Upper lobe of left lung (tissue), 6 donors: ENCODE data around the gene TMEM81. TPM values are rescaled to one million over a fixed set of nuclear protein-coding genes. Genes with fewer than 3 reads are reported as not detected.

Source experiments
- ATAC-seq, 2 donors: fragments of 200-7000 bp; cut with Tn5 transposase; one replicate each; pipeline ENCODE4 v1.9.1; 2022; ENCODE audit warnings: mild to moderate bottlenecking in 2 of 2, moderate library complexity in 2 of 2; ENCODE audit not compliant: low FRiP score in 2 of 2
- DNase-seq, 2 donors: peaks; one replicate each; pipeline ENCODE4 v3.0.0-alpha.2; 2019 to 2020
- H3K27ac ChIP-seq, 4 donors: fragments of 200-600 bp; sonication (generic); one replicate each; pipeline ENCODE4 v1.5.1; 2016 to 2019
- H3K27me3 ChIP-seq, 4 donors: fragments of 200-600 bp; sonication (generic); one replicate each; pipeline ENCODE4 v1.5.1; 2017 to 2019
- H3K36me3 ChIP-seq, 4 donors: fragments of 200-600 bp; sonication (generic); one replicate each; pipeline ENCODE4 v1.5.1; 2016 to 2019
- H3K4me1 ChIP-seq, 4 donors: fragments of 200-600 bp; sonication (generic); one replicate each; pipeline ENCODE4 v1.5.1; 2018 to 2019
- H3K4me3 ChIP-seq, 4 donors: fragments of 200-600 bp; sonication (generic); one replicate each; pipeline ENCODE4 v1.5.1; 2017 to 2019; ENCODE audit warnings: mild to moderate bottlenecking in 2 of 4, moderate library complexity in 1 of 4
- H3K9me3 ChIP-seq, 4 donors: fragments of 200-600 bp; sonication (generic); one replicate each; pipeline ENCODE4 v1.5.1; 2018 to 2019
- EP300 ChIP-seq, 4 donors: sonication (generic); formaldehyde crosslinking; IDR thresholded peaks; one replicate each; pipeline ENCODE4 v1.5.1; 2017; ENCODE audit warnings: antibody characterized with exemption in 4 of 4, control low read depth in 2 of 4
- POLR2A ChIP-seq, 4 donors: fragments of 450-650 bp; IDR thresholded peaks; one replicate each; pipeline ENCODE4 v1.5.1; 2016 to 2017; ENCODE audit warnings: antibody characterized with exemption in 4 of 4, mild to moderate bottlenecking in 2 of 4
- POLR2AphosphoS5 ChIP-seq, 2 donors: sonication (generic); formaldehyde crosslinking; IDR thresholded peaks; one replicate each; pipeline ENCODE4 v1.5.1; 2017; ENCODE audit warnings: antibody characterized with exemption in 2 of 2
- WGBS, 2 donors: methylation state at CpG; one replicate each; pipeline ENCODE4 v1.1.5; 2017 to 2018; 5-methylcytosine and 5-hydroxymethylcytosine counted together
- total RNA-seq, 6 donors: library from RNA; depleted of rRNA in 4 of 6; stranded (reverse); fragments of >200 nt in 4 of 6; gene quantifications; one replicate each; pipeline versions ENCODE4 v1.1.0 to v1.2.1, GENCODE V29; 2016 to 2021
- TF ChIP-seq, protein P1 (sequence below), 6 experiments: fragments of 450-650 bp in 4 of 6; fragments of 200-600 bp in 2 of 6; sonication (generic) in 2 of 6; IDR thresholded peaks; one replicate each; pipeline ENCODE4 v1.5.1; 2016 to 2019; ENCODE audit warnings: antibody characterized with exemption in 6 of 6
- donor health status: DM: no; HTN: no; CAD: no; lungs with moderate emphysema.
- donor health status: DM: no; HTN: yes; CAD: no; lungs with severe emphysema.

TMEM81 gene
- total RNA-seq, 6 donors from 2014 or later, result 1.2 to 7.2 (median 2.8) TPM

DNA sequence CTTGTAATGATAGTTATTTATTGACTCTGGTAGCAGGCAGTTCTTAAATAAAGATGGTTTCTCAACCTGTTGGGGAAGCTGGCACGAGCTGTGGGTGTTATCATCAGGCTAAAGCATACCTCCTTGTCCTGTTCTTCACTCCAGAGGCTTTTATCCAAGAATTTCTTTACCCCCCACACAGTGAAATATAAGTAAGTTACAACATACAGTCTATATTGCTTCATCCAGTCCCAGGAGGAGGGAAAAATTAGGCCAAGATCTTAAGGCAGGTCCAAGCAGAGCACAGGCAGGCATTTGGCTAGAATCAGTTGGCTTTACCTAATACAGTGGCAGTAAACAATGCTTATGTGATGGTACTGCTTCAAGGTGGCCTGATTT, 6.3 kb downstream of the TMEM81 start:
- DNase-seq, result no peak

DNA sequence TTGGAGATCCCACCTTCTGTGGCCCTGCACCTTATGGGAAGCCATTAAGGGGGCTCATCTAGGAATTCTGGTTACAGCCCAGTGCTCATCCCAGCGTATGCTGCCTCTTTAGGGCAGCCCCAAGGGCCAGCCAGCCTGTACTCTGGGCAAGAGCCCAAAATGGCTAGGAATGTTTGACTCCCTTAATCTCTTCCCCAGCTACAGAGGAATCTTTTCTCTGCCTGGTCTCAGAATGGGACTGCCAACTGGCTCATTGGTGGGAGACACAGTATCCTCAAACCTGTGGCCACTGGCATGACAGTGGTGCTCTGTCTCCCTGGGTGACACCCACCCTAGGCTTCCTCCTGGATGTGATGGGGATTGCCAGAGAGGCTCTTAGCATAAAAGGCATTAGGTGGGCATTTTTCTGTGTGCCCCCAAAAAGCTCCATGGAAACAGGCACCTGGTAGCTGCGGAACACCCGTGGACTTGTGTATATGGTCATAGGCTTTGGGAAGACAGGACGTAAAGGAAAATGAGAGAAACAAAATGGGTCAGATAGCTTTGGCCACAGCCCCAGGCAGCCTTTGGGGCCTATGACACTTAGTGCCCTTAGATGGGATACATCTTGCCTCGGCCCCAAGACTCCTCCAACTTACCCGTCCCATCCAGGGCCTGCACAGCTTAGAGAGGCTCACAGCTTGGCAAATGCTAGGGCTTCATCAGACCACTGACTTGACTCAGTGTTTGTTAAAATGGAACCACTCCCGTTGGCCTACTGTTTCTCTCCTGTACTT, 6.9 kb downstream of the TMEM81 start:
- DNase-seq, result no peak
- 93 to 95% methylated on average over 6 to 7 of the region's 7 CpGs for WGBS, 2 donors
- Histone ChIP-seq H3K36me3 (no peaks in the 10 kb centered on the region), H3K4me3 (no peak overlapping the region), H3K4me1 (no peaks in the 10 kb centered on the region), H3K27ac (no peak overlapping the region), H3K9me3 (no peaks in the 10 kb centered on the region), H3K27me3 (no peaks in the 10 kb centered on the region)
- TF ChIP-seq EP300 (IDR thresholded peaks at IDR 0.05), result no peak
- no peak for TF ChIP-seq POLR2AphosphoS5 (IDR thresholded peaks at IDR 0.05)
- TF ChIP-seq, protein P1, sequence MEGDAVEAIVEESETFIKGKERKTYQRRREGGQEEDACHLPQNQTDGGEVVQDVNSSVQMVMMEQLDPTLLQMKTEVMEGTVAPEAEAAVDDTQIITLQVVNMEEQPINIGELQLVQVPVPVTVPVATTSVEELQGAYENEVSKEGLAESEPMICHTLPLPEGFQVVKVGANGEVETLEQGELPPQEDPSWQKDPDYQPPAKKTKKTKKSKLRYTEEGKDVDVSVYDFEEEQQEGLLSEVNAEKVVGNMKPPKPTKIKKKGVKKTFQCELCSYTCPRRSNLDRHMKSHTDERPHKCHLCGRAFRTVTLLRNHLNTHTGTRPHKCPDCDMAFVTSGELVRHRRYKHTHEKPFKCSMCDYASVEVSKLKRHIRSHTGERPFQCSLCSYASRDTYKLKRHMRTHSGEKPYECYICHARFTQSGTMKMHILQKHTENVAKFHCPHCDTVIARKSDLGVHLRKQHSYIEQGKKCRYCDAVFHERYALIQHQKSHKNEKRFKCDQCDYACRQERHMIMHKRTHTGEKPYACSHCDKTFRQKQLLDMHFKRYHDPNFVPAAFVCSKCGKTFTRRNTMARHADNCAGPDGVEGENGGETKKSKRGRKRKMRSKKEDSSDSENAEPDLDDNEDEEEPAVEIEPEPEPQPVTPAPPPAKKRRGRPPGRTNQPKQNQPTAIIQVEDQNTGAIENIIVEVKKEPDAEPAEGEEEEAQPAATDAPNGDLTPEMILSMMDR (IDR thresholded peaks at IDR 0.05), result no peak
- no peak for TF ChIP-seq POLR2A (IDR thresholded peaks at IDR 0.05)
- no peak for ATAC-seq

More for the DNA sequence above, 6.3 kb downstream of the TMEM81 start:
- ATAC-seq, result no peak
- H3K4me1 ChIP-seq, result no peaks in the 10 kb centered on the region
- TF ChIP-seq, protein P1 (IDR thresholded peaks at IDR 0.05), result no peak
- H3K4me3 ChIP-seq, result no peak overlapping the region
- no peaks in the 10 kb centered on the region for H3K27me3 ChIP-seq
- 78 to 90% methylated on average over 1 of the region's 1 CpG for WGBS, 2 donors
- no peaks in the 10 kb centered on the region for H3K9me3 ChIP-seq
- H3K27ac ChIP-seq, result no peak overlapping the region
- peaks cover 0 to under 1% (median 0%) of the 10 kb centered on the region in 4 donors for H3K36me3 ChIP-seq

DNA sequence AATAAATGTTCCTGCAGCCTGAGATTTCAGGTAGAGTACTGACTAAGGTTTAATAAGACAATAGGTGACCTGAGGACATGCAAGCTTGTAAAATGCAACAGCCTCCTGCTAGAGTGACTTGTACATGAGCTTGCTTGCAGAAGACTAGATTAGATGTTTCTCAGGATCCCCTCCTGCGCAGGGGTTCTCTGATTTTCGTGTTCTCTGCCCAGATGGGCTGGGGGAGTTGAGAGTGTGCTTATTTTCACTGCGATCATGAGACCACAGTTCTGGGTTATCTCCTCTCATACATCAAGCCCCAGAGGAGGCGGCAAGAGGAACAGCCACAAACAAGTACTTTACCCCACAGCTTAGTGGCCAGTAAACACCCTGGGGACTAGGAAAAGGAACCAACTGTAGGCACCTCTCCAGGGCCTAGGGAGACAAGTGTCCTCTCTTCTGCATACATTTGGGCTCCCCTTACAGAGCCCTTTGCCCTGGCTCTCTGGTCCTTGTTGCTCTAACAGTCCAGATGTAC, 8.0 kb downstream of the TMEM81 start:
- no peak for DNase-seq

DNA sequence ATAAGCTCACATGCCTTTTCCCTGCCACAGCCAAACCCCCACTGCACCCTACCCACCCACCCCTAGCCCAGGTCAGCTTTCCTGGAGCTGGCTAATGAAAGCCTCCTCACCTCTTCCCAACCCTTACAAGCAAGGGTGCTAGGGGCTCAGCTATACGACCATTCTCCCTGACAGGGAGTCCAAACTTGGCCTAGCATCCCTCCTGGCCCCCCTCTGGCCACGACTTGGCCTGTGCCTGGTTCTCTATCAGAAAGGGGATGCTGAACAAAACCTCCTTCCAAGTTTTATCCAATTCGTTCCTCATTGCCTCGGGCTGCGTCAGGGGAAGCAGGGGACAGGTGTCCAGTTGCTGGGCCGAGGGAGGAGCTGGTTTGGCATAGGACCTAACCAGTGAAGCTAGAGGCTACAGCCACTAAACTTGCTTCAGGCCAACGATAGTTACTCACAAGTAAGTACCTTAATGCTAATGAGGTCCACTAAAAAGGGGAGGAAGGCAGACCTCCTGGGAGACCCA, 8.6 kb downstream of the TMEM81 start:
- no peaks in the 10 kb centered on the region for H3K36me3 ChIP-seq
- TF ChIP-seq, protein P1 (IDR thresholded peaks at IDR 0.05), result no peak
- no peak for TF ChIP-seq POLR2A (IDR thresholded peaks at IDR 0.05)
- no peak for TF ChIP-seq POLR2AphosphoS5 (IDR thresholded peaks at IDR 0.05)
- TF ChIP-seq EP300 (IDR thresholded peaks at IDR 0.05), result no peak
- WGBS, 2 donors, result 63 to 75% methylated on average over 7 of the region's 7 CpGs
- no peak overlapping the region for H3K4me3 ChIP-seq
- DNase-seq, result no peak
- no peaks in the 10 kb centered on the region for H3K9me3 ChIP-seq
- H3K27me3 ChIP-seq, result no peaks in the 10 kb centered on the region
- no peak for ATAC-seq
- no peak overlapping the region for H3K27ac ChIP-seq
- H3K4me1 ChIP-seq, result no peaks in the 10 kb centered on the region

More for the DNA sequence above, 8.0 kb downstream of the TMEM81 start:
- no peak overlapping the region for H3K4me3 ChIP-seq
- no peaks in the 10 kb centered on the region for H3K36me3 ChIP-seq
- no peak for ATAC-seq
- H3K9me3 ChIP-seq, result no peaks in the 10 kb centered on the region
- 79 to 84% methylated on average over 4 of the region's 4 CpGs for WGBS, 2 donors
- no peaks in the 10 kb centered on the region for H3K27me3 ChIP-seq
- TF ChIP-seq POLR2A (IDR thresholded peaks at IDR 0.05) (no peak), POLR2AphosphoS5 (IDR thresholded peaks at IDR 0.05) (no peak), EP300 (IDR thresholded peaks at IDR 0.05) (no peak)
- TF ChIP-seq, protein P1 (IDR thresholded peaks at IDR 0.05), result no peak
- H3K27ac ChIP-seq, result no peak overlapping the region
- H3K4me1 ChIP-seq, result no peaks in the 10 kb centered on the region
